T-helper 1 cell treated with Interleukin-12 subunit alpha and Interleukin-12 subunit beta and Interleukin-4 antibody, amounts not matched to agents 30 ng/mL and 1 ng/mL, for 36 hours (primary cell): ENCODE results near the gene FREM1. TPM values are rescaled to one million over a fixed set of nuclear protein-coding genes. Genes with fewer than 3 reads are reported as not detected.

ENCODE experiments used
- intact Hi-C: fragments of 100-400 bp; cut with micrococcal nuclease; formaldehyde crosslinking; loops from one replicate; pipeline ENCODE4 v1.15.1; 2024
- total RNA-seq: library from RNA; stranded (reverse); gene quantifications from 2 replicates; pipeline ENCODE4 v1.2.3, GENCODE V29; 2022

The FREM1 gene
- total RNA-seq, 1 donor from 2014 or later, result 0.02 TPM

GRCh38 chr9:14883310-14883944 is 26.8 kb downstream of the FREM1 start:
- intact Hi-C loops, result no loop called here

GRCh38 chr9:14882090-14882489 is 28.1 kb downstream of the FREM1 start:
- intact Hi-C loops, result no loop called here

GRCh38 chr9:14881006-14881405 is 29.2 kb downstream of the FREM1 start:
- intact Hi-C loops, result no loop called here

DNA sequence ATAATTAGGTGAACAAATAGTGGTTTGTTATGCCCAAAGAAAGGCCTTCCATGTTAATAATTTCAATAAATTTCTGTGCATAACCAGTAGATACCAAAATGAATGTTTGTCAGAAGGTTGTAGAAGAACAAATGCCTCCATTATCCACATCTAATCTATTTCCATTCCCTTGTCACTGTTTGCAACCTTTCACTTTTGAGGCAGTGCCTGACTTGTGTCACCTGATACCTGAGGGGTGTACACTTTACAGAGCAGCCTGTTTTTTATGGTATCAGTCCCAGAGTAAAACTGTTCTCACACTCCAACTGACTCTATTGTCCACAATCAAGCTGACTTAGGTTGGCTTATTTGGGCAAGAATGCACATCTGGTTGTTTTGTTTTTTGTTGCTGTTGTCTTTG is 40.1 kb downstream of the FREM1 start:
- intact Hi-C loops, result no loop called here

GRCh38 chr9:14869671-14870070 is 40.6 kb downstream of the FREM1 start:
- intact Hi-C loops, result no loop called here

DNA sequence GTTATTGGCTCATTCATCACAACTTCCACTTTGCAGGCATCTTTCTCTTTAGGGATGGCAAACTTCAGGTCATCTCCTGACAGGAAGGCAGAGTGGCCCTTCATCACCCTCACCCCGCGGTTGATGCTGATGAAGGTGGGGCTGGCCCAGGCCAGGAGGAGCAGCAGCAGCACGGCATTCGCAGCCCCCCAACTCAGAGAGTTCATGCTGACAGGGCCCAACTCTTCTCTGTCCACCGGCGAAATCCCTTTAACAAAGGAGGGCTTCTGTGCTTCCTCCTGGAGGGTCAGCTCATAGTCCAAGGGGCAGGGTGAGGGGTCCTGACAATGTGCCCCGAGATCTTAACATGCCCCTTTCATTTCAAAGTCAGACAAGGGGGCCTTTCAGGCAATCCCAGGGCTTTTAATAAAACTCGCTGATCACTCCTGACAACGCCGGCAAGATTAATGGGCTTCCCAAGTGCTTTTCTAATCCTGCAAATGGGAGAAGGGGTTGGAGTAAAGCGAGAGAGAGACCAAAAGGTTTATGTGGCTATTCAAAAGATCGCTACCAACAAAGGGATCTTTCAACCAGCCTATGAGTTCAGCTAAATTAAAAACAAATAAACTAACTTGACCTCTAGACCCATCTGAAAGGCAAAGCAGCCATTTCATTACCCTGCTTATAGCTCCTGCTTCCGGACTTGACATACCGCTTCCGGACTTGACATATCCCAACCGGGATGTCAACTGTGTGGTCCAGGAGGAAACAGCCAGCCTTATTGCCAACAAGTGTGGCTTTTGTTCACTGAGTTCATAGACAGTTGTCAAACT is 41.2 kb downstream of the FREM1 start:
- intact Hi-C loops, result no loop called here

GRCh38 chr9:14868418-14868771 is 41.8 kb downstream of the FREM1 start:
- intact Hi-C loops, result no loop called here

- intact Hi-C loops, result no loop called here
Measured at GRCh38 chr9:14866200-14866749, 44.0 kb downstream of the FREM1 start.

- intact Hi-C loops, result no loop called here
Measured at GRCh38 chr9:14864309-14864708, 45.9 kb downstream of the FREM1 start.

DNA sequence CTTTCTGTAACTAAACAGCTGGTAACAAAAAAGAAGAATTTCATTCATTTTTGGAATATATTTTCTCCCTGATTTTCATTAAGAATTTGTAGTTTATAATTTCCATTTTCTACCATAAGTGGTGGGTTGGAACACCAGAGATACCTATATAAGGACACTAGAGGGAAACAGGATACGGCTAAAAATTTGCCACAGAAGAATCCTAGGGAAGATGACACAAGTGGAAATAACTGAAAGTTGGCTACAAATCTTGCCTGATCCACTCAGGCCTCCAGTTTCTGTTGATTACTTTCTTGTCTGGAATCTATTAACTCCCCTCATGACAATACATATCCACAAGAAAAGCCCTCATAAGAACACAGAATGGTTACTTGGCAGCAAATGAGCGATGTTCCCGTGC is 46.8 kb downstream of the FREM1 start:
- intact Hi-C loops, result loop anchor here (1.0 kb wide), 1 partner anchor 26 kb away; no protein-coding TSS in a partner anchor

GRCh38 chr9:14857449-14858305 is 52.6 kb downstream of the FREM1 start:
- intact Hi-C loops, result no loop called here

DNA sequence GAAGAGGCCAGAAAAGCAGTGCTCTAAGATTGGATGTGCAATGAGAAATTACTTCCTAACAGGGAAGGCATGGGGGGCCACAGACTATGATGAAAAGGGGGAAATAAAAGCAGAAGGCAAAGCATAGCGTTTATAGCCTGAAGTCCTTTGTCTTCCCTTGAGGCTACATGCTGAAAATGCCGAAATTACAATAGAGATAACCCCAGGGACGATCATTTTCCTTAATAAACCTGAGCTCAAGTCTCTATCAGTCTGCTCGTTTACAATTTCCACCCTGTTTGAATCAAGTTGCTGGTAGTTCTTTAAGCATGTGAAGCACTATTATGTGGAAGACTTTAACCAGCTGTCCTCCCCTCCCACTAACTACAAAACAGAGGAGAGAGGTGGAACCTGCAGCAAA is 60.4 kb downstream of the FREM1 start:
- intact Hi-C loops, result no loop called here

DNA sequence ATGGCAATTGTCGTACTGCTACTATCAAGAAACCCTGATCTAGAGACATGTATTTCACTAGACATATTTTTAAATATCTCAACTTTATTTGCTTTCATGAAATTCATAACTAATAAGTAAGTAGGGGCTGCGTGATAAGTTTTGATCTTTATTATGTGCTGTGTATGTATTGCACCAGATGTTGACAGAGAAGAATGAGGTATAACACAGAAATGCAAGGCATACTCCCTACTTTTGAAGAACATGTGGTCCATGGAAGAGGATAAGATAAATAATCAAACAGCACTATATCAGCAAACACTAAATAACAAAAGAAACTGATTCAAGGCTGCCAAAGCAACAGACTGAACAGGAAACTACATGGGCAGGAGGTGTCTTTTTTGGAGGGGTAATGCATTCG is 60.9 kb downstream of the FREM1 start:
- intact Hi-C loops, result no loop called here

DNA sequence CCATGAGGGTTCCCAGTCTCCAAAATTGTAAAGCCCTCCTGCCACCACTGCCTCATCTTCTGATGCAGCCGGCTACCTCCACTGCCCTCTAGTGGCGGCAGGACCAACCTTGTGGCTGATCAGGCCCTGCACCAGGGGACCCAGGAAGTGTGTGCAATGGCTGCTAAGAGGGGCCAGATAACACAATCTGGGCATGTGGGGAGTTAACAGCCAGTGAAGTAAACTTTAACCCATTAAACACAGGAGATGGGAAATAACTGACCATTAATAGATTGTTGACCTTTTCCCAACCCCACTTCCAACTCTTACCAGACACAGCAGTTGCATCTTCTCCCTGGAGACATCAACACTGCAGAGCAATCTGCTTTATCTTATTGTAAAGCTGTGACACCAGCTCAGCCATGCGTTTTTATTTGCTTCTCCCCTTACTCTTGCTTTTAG is 63.3 kb downstream of the FREM1 start:
- intact Hi-C loops, result loop anchor here (1.0 to 2.0 kb wide), 3 partner anchors 231 to 296 kb away; no protein-coding TSS in a partner anchor

- intact Hi-C loops, result no loop called here
Measured at GRCh38 chr9:14843163-14843562, 67.1 kb downstream of the FREM1 start.

- intact Hi-C loops, result no loop called here
Measured at GRCh38 chr9:14842269-14842668, 68.0 kb downstream of the FREM1 start.

GRCh38 chr9:14838701-14839100 is 71.5 kb downstream of the FREM1 start:
- intact Hi-C loops, result no loop called here

- intact Hi-C loops, result no loop called here
Measured at GRCh38 chr9:14836885-14837284, 73.3 kb downstream of the FREM1 start.

DNA sequence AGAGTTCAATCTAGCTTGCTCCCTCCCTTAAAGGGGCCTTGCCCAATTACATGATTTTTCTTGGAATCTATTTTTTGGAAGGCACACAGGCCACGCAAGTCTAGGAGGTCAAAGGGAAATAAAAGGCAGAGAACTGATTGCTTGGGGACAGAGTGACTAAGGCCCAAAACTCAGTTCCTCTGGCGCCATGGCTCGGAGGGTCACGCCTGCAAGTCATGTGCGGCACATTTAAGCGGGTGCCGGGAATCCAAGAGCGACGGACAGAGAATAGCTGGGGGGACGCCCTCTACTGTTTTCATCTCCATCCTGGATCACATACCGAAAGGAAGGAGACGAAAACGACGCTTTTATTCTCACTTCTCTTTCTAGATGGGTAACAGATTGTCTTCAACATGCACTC is 78.6 kb downstream of the FREM1 start:
- intact Hi-C loops, result no loop called here

DNA sequence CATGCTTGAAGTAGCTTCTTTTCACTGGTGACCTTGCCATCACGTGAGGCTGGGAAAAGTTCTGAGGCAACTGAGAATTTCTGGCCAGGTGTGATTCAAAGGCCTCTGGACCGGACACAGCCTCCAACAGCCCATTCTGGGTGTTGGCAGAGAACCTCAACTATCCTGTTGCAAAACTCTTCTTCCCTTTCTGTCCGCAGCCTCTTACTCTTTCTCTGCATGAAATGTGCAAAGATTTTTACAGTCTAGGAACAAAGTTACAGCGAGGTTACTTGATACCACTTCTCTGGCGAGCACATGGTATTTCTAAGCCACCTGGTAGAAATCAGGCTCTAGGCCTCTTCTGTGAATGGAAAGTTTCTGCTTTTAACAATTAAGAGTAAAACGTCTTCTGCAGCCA is 79.2 kb downstream of the FREM1 start:
- intact Hi-C loops, result no loop called here

DNA sequence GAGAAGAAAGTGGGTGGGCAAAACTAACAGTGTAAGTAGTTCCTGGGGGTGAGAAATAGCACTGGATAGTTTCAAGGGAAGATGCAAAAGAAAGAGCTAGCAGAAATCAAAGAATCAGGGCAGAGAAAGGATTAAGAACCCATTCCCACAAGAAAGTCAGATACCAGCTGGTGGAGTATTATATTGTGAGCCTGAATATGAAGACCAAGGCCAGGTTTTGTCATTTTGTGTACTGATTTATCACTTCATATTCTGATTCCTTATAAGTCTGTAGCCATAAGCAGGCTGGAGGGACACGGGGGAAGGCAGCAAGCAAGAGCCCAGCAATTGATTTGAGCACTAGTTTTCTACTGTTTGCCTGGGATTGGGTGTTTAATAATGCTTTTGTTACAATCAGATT is 80.2 kb downstream of the FREM1 start:
- intact Hi-C loops, result no loop called here

DNA sequence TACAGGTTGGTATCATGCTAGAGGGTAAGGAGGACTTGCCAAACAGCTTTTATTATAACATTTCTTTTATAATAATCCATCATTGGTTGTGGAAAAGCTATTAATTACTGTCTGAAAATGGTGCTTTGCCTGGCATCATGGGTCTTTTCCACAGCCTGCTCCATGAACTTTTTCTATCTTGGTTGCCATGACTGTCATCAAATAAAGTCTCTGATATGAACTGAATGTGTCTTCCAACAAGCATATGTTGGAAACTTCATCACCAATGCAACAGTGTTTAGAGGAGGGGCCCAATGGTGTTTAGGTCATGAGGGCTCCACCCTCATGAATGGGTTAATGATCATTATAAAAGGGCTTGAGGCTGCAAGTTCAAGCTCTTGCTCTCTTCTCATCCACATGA is 81.0 kb downstream of the FREM1 start:
- intact Hi-C loops, result no loop called here
